Skeletal muscle tissue (tissue), 4 donors: ENCODE data around the gene NCAPH2. TPM values are rescaled to one million over a fixed set of nuclear protein-coding genes. Genes with fewer than 3 reads are reported as not detected.

Experiments used
- H3K27ac ChIP-seq: one replicate; pipeline ENCODE4 v1.7.0; 2013; ENCODE audit warnings: mild to moderate bottlenecking, low read depth, low read length, inconsistent platforms
- H3K27me3 ChIP-seq, 3 donors: one replicate each; pipeline ENCODE4 v1.7.0; 2013; ENCODE audit warnings: low read length in 3 of 3; ENCODE audit not compliant: control insufficient read depth in 3 of 3, insufficient read depth in 3 of 3
- H3K36me3 ChIP-seq, 3 donors: one replicate each; pipeline ENCODE4 v1.7.0; 2013; ENCODE audit warnings: low read length in 3 of 3; ENCODE audit not compliant: control insufficient read depth in 3 of 3, insufficient read depth in 3 of 3
- H3K4me1 ChIP-seq, 3 donors: one replicate each; pipeline ENCODE4 v1.7.0; 2013; ENCODE audit warnings: low read length in 3 of 3, mild to moderate bottlenecking in 3 of 3; ENCODE audit not compliant: control insufficient read depth in 3 of 3, insufficient read depth in 3 of 3
- H3K4me3 ChIP-seq, 3 donors: one replicate each; pipeline ENCODE4 v1.7.0; 2013; ENCODE audit warnings: low read length in 3 of 3
- H3K9ac ChIP-seq, 3 donors: one replicate each; pipeline ENCODE4 v1.7.0; 2013; ENCODE audit warnings: low read length in 3 of 3, mild to moderate bottlenecking in 3 of 3, moderate library complexity in 2 of 3, low read depth in 1 of 3
- H3K9me3 ChIP-seq, 3 donors: one replicate each; pipeline ENCODE4 v1.7.0; 2013; ENCODE audit warnings: low read length in 3 of 3; ENCODE audit not compliant: control insufficient read depth in 3 of 3
- total RNA-seq: library from RNA; depleted of rRNA; stranded (reverse); fragments of >200 nt; gene quantifications from one replicate; pipeline ENCODE4 v1.2.3, GENCODE V29; 2014
- donor health status: Osteomylitis.

Gene NCAPH2
- total RNA-seq, 1 donor from 2014 or later, result 34.4 TPM

GRCh38 chr22:50474710-50475651 is 33.0 kb upstream of the NCAPH2 start, which contains the start of gene SBF1:
Gene SBF1 (minus strand): TSS chr22:50475035. CDS start chr22:50474840, 195 bp downstream.
- H3K36me3 ChIP-seq, result no peaks in the 10 kb centered on the region
- peaks cover 4 to 7% (median 6%) of the 10 kb centered on the region in 3 donors for H3K27me3 ChIP-seq
- peak within 1 kb of the TSS; percentile 78 to 80 (median 78) for H3K4me3 ChIP-seq
- H3K27ac ChIP-seq, result peak within 1 kb of the TSS; percentile 58
- peaks cover 43 to 48% (median 46%) of the 10 kb centered on the region in 3 donors for H3K4me1 ChIP-seq
- H3K9ac ChIP-seq, result peak within 1 kb of the TSS; percentile 73 to 85 (median 81)
- H3K9me3 ChIP-seq, result no peaks in the 10 kb centered on the region

GRCh38 chr22:50475652-50476002 is 32.4 kb upstream of the NCAPH2 start:
- Histone ChIP-seq H3K4me1 (peaks cover 37 to 41% (median 40%) of the 10 kb centered on the region in 3 donors), H3K9ac (peak overlapping the region; percentile 65 to 79 (median 73)), H3K9me3 (no peaks in the 10 kb centered on the region), H3K27ac (no peak overlapping the region), H3K4me3 (peak overlapping the region; percentile 62 to 78 (median 78)), H3K27me3 (peaks cover 10 to 14% (median 10%) of the 10 kb centered on the region in 3 donors), H3K36me3 (no peaks in the 10 kb centered on the region)

GRCh38 chr22:50476868-50477267 is 31.2 kb upstream of the NCAPH2 start:
- Histone ChIP-seq H3K27ac (no peak overlapping the region), H3K4me1 (peaks cover 26 to 29% (median 28%) of the 10 kb centered on the region in 3 donors), H3K4me3 (no peak overlapping the region), H3K9ac (peak overlapping the region in 1 of 3 donors; percentile 3), H3K27me3 (peaks cover 15 to 26% (median 21%) of the 10 kb centered on the region in 3 donors), H3K36me3 (no peaks in the 10 kb centered on the region), H3K9me3 (no peaks in the 10 kb centered on the region)

DNA sequence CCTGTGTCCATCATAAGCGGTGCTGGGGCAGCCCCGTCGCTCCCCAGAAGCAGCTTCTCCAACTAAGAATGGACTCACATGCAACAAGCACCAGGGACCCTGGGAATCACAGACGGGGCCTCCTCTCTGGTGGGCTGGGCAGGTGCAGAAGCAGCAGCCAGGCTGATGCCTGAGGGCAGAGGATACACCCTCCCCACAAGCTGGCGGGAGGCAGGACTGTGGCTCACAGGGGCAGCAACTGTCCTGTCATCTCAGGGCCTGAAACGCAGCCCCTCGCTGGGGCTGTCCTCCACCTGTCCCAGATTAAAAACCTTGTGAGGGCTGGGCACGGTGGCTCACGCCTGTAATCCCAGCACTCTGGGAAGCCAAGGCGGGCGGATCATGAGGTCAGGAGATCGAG is 30.1 kb upstream of the NCAPH2 start:
- peaks cover 17 to 18% (median 18%) of the 10 kb centered on the region in 3 donors for H3K4me1 ChIP-seq
- no peak overlapping the region for H3K9ac ChIP-seq
- peaks cover 23 to 36% (median 32%) of the 10 kb centered on the region in 3 donors for H3K27me3 ChIP-seq
- no peaks in the 10 kb centered on the region for H3K9me3 ChIP-seq
- no peaks in the 10 kb centered on the region for H3K36me3 ChIP-seq
- no peak overlapping the region for H3K4me3 ChIP-seq
- no peak overlapping the region for H3K27ac ChIP-seq

- Histone ChIP-seq H3K27me3 (peaks cover 36 to 49% (median 45%) of the 10 kb centered on the region in 3 donors), H3K9me3 (no peaks in the 10 kb centered on the region)
These were observed 28.3 kb upstream of the NCAPH2 start for GRCh38 chr22:50479721-50480120.

DNA sequence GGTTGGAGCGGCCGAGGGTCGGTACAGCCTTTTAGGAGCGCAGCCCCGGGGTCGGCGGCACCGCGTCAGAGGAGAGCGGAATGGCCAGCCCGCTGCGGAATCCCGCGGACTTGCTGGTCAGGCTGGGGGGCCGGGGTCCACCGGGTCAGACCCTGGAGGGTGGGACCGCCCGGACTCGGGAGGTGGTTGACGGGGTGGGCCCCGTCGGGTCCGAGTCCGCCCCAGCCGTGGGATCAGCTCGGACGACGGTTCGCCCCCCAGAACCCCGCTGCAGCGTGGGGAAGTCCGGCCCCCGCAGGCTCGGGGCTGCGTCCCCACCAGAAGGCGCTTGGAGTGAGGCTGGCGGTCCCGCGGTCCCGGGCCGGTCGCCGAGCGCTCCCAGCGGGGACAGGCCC is 27.0 kb upstream of the NCAPH2 start:
- Histone ChIP-seq H3K9ac (no peak overlapping the region), H3K4me3 (no peak overlapping the region), H3K27me3 (peaks cover 42 to 56% (median 55%) of the 10 kb centered on the region in 3 donors)

More at GRCh38 chr22:50479721-50480120, 28.3 kb upstream of the NCAPH2 start:
- no peak overlapping the region for H3K4me3 ChIP-seq
- no peak overlapping the region for H3K9ac ChIP-seq
- H3K27ac ChIP-seq, result no peak overlapping the region
- H3K36me3 ChIP-seq, result no peaks in the 10 kb centered on the region
- peaks cover 4 to 6% (median 6%) of the 10 kb centered on the region in 3 donors for H3K4me1 ChIP-seq

DNA sequence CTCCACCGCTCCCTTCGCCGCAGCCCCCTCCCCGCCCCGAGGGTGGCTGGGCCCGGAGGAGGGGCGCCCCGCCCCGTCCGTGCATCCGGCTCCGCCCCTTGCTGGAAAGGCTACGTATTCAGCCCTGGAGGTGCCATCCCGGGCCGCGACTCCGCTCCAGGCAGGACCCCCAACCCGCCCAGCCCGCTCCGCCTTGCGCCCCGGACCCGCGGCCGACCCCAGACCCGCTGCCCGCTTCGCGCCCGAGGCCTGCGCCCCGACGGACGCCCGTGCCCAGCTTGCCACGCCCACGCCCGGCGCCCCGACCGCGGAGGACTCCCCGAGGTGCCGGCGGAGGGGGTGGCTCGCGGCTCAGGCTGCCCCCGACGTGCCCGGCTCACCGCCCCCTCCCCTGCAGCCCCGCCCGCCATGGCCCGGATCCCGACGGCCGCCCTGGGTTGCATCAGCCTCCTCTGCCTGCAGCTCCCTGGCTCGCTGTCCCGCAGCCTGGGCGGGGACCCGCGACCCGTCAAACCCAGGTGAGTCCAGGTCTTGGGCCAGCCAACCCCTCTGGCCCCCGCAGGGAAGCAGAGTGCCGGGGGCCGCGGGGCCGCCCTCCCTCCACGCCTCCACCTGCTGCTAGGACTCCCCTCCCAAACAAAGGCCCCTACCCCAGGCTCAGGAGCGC is 26.5 kb upstream of the NCAPH2 start, which contains the start of gene ADM2:
ADM2 (plus strand) TSS at position 104 of the 667 bp plus-strand sequence; CDS start at position 409, 305 bp downstream.
- Histone ChIP-seq H3K27ac (no peak within 1 kb of the TSS), H3K36me3 (no peaks in the 10 kb centered on the region), H3K4me1 (no peaks in the 10 kb centered on the region), H3K27me3 (peaks cover 42 to 58% (median 56%) of the 10 kb centered on the region in 3 donors), H3K9me3 (no peaks in the 10 kb centered on the region), H3K4me3 (no peak within 1 kb of the TSS), H3K9ac (no peak within 1 kb of the TSS)

More for the DNA sequence above, 27.0 kb upstream of the NCAPH2 start:
- Histone ChIP-seq H3K4me1 (no peaks in the 10 kb centered on the region), H3K36me3 (no peaks in the 10 kb centered on the region), H3K9me3 (no peaks in the 10 kb centered on the region), H3K27ac (no peak overlapping the region)

DNA sequence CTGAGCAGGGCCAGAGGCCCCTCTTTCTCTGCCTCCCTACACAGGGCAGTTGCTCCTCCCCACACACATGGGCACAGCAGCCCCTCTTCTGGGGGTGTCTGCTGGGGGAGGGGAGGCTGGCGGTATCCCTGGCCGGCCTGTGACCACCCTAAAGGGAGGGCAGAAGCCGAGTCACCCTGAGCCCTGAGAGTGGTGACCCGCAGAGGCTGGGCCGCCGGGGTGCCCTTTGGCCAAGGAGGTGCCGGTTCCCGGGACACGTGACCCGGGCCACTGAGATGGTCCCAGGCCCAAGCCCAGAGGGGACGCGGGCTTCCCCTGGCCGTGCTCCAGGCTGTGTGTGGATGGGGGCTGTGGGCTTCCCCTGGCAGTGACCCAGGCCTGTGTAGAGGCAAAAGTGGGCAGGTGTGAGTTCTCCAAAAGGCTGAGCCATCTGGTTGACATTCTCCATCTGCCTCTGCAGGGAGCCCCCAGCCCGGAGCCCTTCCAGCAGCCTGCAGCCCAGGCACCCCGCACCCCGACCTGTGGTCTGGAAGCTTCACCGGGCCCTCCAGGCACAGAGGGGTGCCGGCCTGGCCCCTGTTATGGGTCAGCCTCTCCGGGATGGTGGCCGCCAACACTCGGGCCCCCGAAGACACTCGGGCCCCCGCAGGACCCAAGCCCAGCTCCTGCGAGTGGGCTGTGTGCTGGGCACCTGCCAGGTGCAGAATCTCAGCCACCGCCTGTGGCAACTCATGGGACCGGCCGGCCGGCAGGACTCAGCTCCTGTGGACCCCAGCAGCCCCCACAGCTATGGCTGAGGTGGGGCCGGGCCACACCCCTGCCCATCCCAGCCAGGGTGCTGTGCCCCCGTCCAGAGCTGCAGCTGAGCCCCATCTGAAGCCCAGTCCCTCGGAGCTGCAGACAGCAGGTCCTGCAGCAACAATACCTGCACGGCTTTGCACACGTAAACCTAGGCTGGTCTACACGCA is 25.6 kb upstream of the NCAPH2 start:
- H3K27me3 ChIP-seq, result peaks cover 42 to 66% (median 63%) of the 10 kb centered on the region in 3 donors

DNA sequence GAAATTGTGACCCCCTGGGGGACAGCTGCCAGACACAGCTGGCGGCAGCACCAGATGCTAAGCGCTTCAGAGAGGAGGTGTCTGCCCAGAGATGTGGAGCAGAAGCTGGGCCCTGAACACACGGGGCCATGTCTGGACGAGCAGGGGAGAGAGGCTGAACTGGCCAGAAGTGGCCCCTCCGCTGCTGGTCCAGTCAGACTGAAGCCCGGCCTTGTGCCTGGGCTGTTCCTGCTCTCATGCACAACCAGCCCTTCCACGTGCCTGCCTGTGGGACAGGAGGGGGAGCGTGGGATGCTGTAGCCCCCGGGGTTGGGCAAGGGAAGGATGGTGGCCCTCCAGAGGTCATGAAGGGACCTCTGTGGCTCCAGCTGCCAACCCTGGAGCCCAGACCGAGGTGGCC is 24.9 kb upstream of the NCAPH2 start:
- H3K4me1 ChIP-seq, result no peaks in the 10 kb centered on the region
- H3K27me3 ChIP-seq, result peaks cover 44 to 72% (median 70%) of the 10 kb centered on the region in 3 donors
- H3K9me3 ChIP-seq, result no peaks in the 10 kb centered on the region
- no peak overlapping the region for H3K9ac ChIP-seq
- no peaks in the 10 kb centered on the region for H3K36me3 ChIP-seq
- H3K27ac ChIP-seq, result no peak overlapping the region
- H3K4me3 ChIP-seq, result no peak overlapping the region

More for the DNA sequence above, 25.6 kb upstream of the NCAPH2 start:
- Histone ChIP-seq H3K4me1 (no peaks in the 10 kb centered on the region), H3K9ac (no peak overlapping the region), H3K9me3 (no peaks in the 10 kb centered on the region), H3K27ac (no peak overlapping the region), H3K4me3 (no peak overlapping the region), H3K36me3 (no peaks in the 10 kb centered on the region)
